ENCODE data around the gene KRTAP10-6.

DNA sequence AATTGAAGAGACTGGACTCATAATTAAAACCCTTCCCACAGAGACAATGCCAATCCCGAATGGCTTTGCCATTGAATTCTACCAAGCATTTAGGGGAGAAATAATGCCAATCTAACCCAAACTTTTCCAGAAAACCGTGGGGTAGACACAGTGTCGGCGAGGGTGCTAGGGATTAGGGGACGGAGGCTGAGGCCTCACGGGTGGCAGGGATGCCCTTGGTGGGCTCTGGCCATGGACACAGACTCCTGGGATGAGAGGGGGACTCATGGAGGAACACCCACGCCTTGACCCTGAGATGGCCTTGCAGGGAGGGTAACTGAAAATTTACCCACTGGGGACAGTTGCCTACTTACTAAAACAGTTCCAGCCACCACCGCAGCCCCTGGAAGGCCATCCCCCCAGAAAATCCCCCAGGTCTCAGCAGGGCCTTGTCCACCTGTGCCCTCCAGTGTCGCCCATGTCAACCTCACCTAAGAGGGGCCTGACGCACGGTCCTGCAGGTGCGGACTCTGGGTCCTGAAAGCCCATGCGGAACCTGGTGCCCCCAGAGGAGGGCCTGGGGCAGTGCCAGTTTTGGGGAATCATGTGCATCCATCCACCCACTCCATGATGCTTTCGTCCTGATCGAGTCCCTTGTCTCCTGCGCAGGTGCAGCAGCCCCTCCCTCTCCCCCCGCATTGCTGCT, 13.8 kb downstream of the KRTAP10-6 start:
- TF ChIP-seq CTCF (IDR thresholded peaks at IDR 0.05) (no peak), POLR2A (IDR thresholded peaks at IDR 0.05) (no peak)
